UCSD-AML1 (cell line): ENCODE measurements around the gene NBPF14.
"Not testable (repeated sequence)": the region's sequence is repeated elsewhere in the genome, so short reads cannot be mapped to it uniquely, and the experiment has no call there.

Source experiments
- DNase-seq: peaks from one replicate; lab custom pipeline; 2025; ENCODE audit not compliant: unreplicated experiment; lab: John Stamatoyannopoulos, UW

NBPF14 gene, protein sequence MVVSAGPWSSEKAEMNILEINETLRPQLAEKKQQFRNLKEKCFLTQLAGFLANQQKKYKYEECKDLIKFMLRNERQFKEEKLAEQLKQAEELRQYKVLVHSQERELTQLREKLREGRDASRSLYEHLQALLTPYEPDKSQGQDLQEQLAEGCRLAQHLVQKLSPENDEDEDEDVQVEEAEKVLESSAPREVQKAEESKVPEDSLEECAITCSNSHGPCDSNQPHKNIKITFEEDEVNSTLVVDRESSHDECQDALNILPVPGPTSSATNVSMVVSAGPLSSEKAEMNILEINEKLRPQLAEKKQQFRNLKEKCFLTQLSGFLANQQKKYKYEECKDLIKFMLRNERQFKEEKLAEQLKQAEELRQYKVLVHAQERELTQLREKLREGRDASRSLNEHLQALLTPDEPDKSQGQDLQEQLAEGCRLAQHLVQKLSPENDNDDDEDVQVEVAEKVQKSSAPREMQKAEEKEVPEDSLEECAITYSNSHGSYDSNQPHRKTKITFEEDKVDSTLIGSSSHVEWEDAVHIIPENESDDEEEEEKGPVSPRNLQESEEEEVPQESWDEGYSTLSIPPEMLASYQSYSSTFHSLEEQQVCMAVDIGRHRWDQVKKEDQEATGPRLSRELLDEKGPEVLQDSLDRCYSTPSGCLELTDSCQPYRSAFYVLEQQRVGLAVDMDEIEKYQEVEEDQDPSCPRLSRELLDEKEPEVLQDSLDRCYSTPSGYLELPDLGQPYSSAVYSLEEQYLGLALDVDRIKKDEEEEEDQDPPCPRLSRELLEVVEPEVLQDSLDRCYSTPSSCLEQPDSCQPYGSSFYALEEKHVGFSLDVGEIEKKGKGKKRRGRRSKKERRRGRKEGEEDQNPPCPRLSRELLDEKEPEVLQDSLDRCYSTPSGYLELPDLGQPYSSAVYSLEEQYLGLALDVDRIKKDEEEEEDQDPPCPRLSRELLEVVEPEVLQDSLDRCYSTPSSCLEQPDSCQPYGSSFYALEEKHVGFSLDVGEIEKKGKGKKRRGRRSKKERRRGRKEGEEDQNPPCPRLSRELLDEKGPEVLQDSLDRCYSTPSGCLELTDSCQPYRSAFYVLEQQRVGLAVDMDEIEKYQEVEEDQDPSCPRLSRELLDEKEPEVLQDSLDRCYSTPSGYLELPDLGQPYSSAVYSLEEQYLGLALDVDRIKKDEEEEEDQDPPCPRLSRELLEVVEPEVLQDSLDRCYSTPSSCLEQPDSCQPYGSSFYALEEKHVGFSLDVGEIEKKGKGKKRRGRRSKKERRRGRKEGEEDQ (N-terminal part only)

DNA sequence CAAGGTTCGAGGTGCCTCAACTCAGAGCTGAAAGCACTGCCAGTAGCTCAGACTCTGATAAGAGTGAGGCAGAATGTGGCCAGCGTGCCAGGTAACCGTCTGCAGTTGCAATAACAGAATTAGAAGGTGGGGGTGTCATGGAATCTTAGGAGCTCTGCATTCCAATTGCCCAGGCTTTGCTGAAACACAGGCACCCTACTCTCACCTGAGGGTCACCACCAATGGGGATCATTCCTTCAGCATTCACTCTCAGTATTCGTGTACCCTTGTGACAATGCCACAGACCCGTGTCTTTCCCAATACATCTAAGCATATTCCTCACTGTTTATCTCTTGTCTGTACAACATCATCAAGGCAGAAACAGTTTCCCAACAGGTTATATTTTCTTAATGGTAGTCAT, at the start of gene NBPF14:
TSS of gene NBPF14 (minus strand) at position 101 of the 400 bp plus-strand sequence. CDS start 294 bp downstream, outside the sequence.
- not testable (repeated sequence) for DNase-seq

DNA sequence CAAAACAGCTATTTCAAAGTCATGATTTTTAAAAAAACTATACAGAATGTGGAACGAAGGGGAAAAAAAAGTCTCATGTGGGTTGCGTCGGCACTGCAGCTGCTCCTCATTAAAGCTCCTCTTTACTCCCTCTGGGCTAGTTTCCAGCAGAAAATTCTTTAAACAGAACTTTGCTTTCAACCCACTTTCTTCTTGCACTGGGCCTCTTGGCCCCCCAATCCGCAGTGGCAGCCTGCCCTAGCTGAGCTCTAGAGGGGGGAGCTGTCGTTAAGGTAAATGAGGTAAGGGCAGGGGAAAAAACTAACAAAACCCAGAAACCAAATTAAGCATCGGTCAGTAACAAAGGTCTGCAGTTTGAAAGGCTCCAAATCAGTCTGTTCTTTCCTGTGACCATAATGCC, 29.6 kb upstream of the NBPF14 start:
- DNase-seq, result not testable (repeated sequence)

DNA sequence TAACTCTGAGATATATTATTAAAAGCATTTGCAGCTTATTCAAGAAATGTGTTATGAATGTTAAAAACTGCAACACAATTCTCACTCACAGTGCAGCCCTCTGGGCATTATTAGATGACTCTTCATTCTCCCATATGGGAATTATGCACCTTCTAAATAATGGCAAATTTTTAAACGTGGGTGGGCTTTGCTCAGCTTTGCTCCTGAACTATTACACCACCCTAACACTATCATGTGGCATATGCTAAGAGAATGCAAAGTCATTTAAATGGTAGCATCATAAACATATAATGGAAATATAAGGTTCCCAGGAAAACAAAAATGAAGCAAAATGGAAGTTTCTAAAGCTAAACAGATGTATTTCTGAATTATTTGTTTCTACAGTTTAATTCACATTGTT, 22.4 kb upstream of the NBPF14 start:
- not testable (repeated sequence) for DNase-seq

DNA sequence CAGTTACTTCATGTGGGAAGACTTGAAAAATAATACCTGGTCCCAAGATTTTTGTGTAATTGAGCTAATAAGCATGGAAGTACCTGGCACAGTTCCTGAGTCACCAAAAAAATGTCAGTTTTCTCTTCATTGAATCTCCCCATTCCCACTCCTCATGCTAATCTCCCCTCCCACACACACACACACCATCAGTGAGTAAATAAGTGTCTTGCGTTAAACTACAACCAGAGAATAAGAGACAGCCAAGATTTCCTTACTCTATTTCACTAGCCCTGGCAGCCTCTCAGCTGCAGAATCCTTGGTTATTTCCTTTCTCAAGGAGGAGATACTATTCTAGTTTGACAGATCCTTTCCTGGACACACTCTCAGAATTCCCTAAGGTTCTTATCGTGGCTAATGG, 9.5 kb upstream of the NBPF14 start:
- DNase-seq, result not testable (repeated sequence)

DNA sequence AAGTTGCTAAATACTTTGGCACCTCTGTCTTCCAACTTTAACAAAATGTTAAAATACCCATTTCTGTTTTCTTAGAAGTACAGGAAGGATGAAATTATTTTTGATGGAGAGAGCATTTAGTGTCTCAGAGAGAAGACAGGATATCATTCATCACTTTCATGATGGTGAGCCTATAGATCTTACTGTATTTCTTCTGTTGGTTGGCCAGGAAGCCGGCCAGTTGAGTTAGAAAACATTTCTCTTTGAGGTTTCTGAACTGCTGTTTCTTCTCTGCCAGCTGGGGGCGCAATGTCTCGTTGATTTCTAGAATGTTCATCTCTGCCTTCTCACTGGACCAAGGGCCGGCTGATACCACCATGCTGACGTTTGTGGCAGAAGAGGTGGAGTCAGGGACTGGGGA, 451 bp downstream of the NBPF14 start:
- DNase-seq, result not testable (repeated sequence)

DNA sequence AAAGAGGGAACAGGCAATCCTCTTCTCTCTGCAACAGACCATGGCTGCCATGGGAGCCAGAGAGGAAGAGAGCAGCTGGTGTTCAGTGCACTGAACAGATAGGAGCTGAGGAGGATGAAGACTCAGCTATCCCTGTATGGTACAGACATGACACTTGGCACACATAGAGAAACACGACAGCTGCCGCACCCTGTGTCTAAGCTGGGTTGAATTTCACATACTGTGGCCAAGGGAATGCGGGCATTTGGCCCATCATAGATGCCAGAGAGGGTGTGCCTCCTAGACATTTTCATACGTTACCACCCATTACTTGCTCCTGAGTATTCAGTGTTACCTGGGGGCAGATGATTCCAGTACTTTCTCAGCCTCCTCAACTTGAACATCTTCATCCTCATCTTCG, 4.7 kb downstream of the NBPF14 start:
- DNase-seq, result not testable (repeated sequence)

DNA sequence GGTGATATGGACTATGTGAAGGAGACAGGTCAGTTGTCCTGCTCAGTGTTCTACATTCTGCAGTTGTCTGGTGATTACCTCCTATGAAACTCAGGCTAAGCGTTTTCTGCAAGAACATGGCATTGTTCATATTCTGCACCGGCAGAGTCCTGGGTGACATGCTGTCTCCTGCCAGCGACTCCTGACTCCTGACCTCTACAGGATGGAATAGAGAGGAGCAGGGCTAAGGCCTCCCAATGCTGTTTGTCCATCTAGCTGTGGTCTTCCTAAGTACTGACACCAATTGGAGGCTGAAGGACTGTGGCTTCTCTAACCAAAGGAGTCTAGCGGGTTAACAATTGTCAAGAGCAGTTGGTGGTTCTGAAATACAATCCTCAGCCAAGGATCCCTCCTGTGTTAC, 63.7 kb downstream of the NBPF14 start:
- DNase-seq, result not testable (repeated sequence)

DNA sequence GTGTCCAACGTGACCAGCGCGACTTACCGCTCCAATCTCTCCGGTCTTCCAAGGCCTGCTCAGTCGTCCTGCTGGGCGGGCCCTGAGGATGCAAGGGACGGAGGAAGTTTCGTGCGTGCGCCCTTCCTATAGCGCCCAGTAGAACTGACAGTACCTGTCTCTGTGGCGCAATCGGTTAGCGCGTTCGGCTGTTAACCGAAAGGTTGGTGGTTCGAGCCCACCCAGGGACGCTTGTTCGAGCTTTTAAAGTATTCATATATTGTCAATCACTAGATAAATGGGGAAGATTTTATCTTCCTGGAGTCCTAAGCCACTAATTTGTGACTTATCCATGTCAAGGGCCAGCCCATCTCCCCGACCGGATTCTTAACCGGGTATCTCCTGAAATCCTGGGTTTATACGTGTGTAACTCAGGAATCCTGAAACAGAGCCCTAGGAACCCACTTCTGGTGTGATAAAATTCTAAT, 66.7 kb downstream of the NBPF14 start:
- peak; percentile 50 for DNase-seq

DNA sequence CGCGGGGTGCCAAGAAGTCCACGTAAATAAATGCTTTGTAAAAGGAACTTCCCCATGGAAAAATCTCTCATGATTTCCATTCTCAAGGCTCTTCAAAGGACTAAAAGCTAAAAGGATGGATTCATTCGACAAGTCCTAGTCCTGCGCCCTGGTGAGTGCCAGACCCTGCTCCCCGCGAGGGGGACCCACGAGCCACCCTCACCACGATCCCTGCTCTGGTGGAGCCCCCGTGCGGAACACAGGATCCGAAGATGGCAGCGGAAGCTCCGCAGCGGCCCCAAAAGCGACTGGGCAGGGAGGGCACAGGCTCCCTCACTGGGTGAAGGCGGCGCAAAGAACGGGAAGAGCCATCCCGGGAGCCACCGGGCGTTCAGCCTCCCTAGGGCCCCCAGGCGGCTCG, 67.2 kb downstream of the NBPF14 start:
- not testable (repeated sequence) for DNase-seq

DNA sequence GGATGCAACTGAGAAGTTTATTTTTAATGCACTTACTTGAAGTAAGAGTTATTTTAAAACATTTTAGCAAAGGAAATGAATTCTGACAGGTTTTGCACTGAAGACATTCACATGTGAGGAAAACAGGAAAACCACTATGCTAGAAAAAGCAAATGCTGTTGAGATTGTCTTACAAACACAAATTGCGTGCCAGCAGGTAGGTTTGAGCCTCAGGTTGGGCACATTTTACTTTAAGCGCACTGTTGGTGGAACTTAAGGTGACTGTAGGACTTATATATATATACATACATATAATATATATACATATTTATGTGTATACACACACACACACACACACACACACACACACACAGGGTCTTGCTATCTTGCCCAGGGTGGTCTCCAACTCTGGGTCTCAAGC, 69.2 kb downstream of the NBPF14 start:
- not testable (repeated sequence) for DNase-seq

DNA sequence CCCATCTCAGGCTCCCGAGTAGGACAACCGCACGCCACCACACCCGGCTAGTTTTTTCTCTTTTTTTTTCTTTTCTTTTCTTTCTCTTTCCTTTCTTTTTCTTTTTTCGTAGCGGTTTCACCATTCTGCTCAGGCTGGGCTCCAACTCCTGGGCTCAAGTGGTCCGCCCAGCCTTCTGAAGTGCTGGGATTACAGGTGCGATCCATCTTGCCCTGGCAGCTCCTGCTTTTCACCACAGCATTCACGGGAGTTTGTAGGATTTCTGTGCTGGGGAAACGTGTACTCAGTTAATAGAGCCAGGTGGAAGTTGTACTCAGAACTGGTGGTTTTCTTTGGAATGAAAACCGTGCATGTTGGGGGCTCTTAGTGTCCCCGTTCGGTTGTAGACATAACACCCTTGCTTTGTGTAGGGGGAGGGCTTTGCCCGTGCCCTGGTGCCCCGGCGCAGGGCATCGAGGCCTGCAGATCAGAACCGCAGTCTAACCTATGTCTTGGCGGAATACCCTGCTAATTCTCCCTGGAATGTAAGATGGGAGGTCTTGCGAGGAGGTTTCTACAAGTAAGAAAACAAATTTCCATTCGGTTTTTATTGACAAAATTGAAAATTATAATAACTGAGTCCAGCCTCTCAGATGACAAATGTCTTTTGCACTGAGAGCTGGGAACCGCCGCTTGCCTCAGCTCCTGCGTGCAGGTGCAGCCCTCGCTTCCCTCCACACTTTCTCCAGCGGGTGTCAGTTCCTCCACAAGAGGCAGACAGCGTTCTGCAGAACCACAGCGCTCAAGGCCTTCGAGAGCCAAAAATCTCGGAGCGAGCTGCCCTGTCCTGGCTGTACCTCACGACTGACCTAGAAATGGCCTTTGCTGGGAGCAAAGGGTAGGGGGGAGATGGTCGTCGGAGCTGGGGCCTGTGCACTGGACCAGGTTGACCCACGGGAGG, 72.3 kb downstream of the NBPF14 start:
- DNase-seq, result not testable (repeated sequence)

DNA sequence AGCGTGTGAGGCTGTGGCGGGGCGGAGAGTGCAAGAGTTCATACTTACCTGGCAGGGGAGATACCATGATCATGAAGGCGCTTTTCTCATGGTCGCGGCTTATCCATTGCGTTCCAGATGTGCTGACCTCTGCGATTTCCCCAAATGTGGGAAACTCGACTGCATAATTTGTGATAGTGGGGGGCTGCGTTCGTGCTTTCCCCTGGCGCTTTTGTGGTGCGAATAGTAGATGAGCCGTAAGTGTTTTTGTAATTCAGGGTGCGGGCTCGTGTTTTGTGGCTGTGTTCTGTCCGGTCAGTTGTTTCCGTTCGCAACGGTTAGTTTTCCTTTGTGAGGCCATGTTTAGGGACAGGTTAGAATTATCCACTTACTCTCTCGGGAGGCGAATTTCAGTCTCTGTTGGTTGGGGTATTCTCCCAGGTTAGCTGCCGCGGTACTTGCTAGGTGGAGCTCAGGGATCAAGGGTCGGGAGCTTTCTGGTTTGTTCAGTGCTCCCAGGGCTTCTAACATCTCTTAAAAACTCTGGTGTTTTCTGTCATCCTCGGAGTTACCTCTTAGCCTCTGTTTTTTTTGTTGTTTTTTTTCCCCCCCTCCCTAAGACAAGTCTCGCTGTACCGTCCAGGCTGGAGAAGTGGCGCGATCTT, 73.1 kb downstream of the NBPF14 start:
- DNase-seq, result peak; percentile 75

DNA sequence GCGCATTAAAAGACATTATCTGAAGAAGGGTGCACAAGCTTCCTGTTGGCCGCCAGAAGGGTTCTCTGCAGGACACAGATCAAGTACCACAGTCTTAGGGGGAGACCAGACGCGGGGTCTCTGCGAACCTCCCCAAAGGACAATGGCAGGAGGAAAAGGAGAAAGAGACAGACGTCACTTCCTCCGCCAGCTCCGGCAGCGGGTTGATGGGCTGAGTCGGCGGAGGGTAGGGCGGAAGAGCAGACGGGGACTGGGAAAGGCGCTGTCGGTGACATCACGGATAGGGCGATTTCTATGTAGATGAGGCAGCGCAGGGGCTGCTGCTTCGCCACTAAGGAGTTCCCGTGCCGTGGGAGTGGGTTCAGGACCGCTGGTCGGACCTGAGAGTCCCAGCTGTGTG, 73.7 kb downstream of the NBPF14 start:
- DNase-seq, result peak; percentile 74

DNA sequence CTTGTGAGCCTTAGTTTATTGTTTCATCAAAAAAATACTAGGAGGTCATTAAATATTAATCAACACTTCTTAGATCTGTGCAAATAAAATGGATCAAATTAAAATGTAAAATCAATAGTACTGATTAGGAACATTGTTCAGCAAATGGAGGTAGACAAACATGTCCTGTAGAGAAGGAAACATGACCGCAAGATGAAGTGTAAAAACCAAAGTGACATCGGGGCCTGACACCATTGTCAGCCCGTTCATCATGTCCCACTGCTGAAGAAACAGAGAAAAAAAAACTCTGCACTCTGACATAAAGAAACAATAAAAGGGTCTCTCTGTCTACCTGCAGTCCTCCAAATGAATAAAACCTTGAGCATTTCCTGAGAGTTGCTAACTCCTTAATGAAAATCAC, 81.5 kb downstream of the NBPF14 start:
- not testable (repeated sequence) for DNase-seq

DNA sequence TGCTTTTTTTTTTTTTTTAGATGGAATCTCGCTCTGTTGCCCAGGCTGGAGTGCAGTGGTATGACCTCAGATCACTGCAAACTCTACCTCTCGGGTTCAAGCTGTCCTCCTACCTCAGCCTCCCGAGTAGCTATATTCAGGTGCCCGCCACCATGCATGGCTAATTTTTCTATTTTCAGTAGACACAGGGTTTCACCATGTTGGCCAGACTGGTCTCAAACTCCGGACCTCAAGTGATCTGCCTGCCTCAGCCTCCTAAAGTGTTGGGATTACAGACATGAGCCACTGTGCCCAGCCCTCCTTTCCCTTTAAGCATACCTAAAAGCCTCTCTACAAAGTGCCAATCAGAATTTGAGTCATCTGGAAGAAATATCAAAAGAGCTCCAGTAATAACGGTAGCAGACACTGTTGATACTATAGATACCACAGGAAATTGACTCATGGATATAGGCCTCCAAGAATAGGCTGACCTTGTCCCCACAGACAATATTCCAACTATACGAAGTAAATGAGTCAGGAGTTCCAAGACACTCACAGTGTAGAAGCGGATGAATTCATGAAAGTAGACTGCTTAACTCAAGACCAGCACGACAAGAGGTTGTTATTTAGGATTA, 83.1 kb downstream of the NBPF14 start:
- not testable (repeated sequence) for DNase-seq

DNA sequence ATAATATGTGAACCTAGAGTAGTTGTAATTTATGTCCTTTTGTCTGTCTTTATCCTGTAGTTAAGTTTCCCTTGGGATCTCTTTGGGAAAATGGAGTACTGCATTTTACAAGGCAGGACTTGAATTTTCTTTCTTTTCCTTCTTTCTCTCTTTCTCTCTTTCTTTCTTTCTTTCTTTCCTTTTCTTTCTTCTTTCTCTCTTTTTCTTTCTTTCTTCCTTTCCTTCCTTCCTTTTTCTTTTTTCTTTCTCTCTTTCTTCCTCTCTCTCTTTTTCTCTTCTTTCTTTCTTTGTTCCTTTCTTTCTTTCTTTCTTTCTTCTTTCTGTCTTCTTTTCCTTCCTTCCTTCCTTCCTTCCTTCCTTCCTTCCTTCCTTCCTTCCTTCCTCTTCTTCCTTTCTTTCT, 101.9 kb downstream of the NBPF14 start:
- not testable (repeated sequence) for DNase-seq

DNA sequence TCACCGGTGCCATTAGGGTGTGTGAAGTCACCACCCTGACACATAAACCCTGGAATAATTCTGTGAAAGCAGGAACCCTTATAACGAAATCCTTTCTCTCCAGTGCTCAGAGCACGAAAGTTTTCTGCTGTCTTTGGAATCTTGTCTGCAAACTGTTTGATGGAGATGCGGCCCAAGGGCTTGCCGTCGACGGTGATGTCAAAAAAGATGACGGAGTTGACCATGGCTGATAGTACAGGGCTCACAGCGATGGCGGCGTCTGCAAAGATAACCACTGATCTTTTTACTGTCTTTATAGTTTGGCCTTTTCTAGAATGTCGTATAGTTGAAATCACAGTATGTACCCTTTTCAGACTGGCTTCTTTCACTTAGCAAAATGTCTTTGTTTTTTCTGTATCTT, 112.8 kb downstream of the NBPF14 start, which contains the start of gene PPIAL4G:
TSS of gene PPIAL4G (minus strand) at position 274 of the 400 bp plus-strand sequence. CDS start at position 224, 50 bp downstream.
- not testable (repeated sequence) for DNase-seq
